Mucosa of gallbladder (tissue), 1 donor: ENCODE data around the gene IFT57. TPM values are rescaled to one million over a fixed set of nuclear protein-coding genes. Genes with fewer than 3 reads are reported as not detected.
"Not testable (repeated sequence)": the region's sequence is repeated elsewhere in the genome, so short reads cannot be mapped to it uniquely, and the experiment has no call there.

Experiments used
- DNase-seq: peaks from one replicate; pipeline ENCODE4 v3.0.0-alpha.2; 2020; ENCODE audit warnings: low spot score
- total RNA-seq: library from RNA; stranded (reverse); gene quantifications from one replicate; pipeline ENCODE4 v1.2.1, GENCODE V29; 2021
- donor health status: DM: no; HTN: no; CAD: no.

Gene IFT57
- total RNA-seq, result 51.1 TPM

GRCh38 chr3:108221911-108222852 lies at the start of gene IFT57:
IFT57 (minus strand) TSS chr3:108222424; CDS start chr3:108222322, 102 bp downstream.
- DNase-seq, result peak; percentile 98

- DNase-seq, result no peak
Observed at GRCh38 chr3:108271626-108272025, 49.4 kb upstream of the IFT57 start.

- DNase-seq, result not testable (repeated sequence)
Observed at GRCh38 chr3:108268235-108268634, 46.0 kb upstream of the IFT57 start.

GRCh38 chr3:108264534-108265298 lies 42.5 kb upstream of the IFT57 start:
- not testable (repeated sequence) for DNase-seq

- DNase-seq, result no peak
Observed at GRCh38 chr3:108255131-108255530, 32.9 kb upstream of the IFT57 start.

- DNase-seq, result no peak
Observed at GRCh38 chr3:108251844-108252243, 29.6 kb upstream of the IFT57 start.

GRCh38 chr3:108251265-108251664 lies 29.0 kb upstream of the IFT57 start:
- peak; percentile 45 for DNase-seq

GRCh38 chr3:108250626-108251025 lies 28.4 kb upstream of the IFT57 start:
- no peak for DNase-seq

- DNase-seq, result no peak
Observed at GRCh38 chr3:108243243-108243642, 21.0 kb upstream of the IFT57 start.

GRCh38 chr3:108242776-108243175 lies 20.6 kb upstream of the IFT57 start:
- no peak for DNase-seq

- no peak for DNase-seq
Observed at GRCh38 chr3:108241721-108242120, 19.5 kb upstream of the IFT57 start.

GRCh38 chr3:108241146-108241545 lies 18.9 kb upstream of the IFT57 start:
- no peak for DNase-seq

- DNase-seq, result no peak
Observed at GRCh38 chr3:108239082-108239481, 16.9 kb upstream of the IFT57 start.

GRCh38 chr3:108235290-108235689 lies 13.1 kb upstream of the IFT57 start:
- DNase-seq, result no peak

GRCh38 chr3:108234387-108234957 lies 12.2 kb upstream of the IFT57 start:
- DNase-seq, result no peak

- no peak for DNase-seq
Observed at GRCh38 chr3:108228286-108228685, 6.1 kb upstream of the IFT57 start.

GRCh38 chr3:108227131-108227530 lies 4.9 kb upstream of the IFT57 start:
- DNase-seq, result no peak

- no peak for DNase-seq
Observed at GRCh38 chr3:108225221-108225620, 3.0 kb upstream of the IFT57 start.

- DNase-seq, result no peak
Observed at GRCh38 chr3:108223928-108224327, 1.7 kb upstream of the IFT57 start.

- DNase-seq, result no peak
Observed at GRCh38 chr3:108222853-108223565, 785 bp upstream of the IFT57 start.

- DNase-seq, result no peak
Observed at GRCh38 chr3:108221393-108221792, 831 bp downstream of the IFT57 start.

- DNase-seq, result no peak
Observed at GRCh38 chr3:108219336-108219735, 2.9 kb downstream of the IFT57 start.
